GM12878 (cell line): ENCODE measurements around the gene PRSS27.

Experiments
- EP300 ChIP-seq, 2 experiments: fragments of 150-350 bp in 1 of 2; IDR thresholded peaks; 2 replicates each; pipeline ENCODE4 v1.6.1; 2011 to 2012; ENCODE audit warnings: low read depth in 2 of 2, low read length in 2 of 2, borderline replicate concordance in 1 of 2, improper control_type of control experiment in 1 of 2, inconsistent platforms in 1 of 2; ENCODE audit not compliant: control insufficient read depth in 1 of 2
- NR2F1 ChIP-seq: fragments of 450-650 bp; conservative IDR thresholded peaks from 2 replicates; pipeline ENCODE4 v1.6.1; 2017; ENCODE audit warnings: mild to moderate bottlenecking
- POLR2A ChIP-seq: IDR thresholded peaks from 2 replicates; pipeline ENCODE4 v1.6.1; 2011; ENCODE audit warnings: low read depth, mild to moderate bottlenecking, low read length
- RCOR1 ChIP-seq: conservative IDR thresholded peaks from 2 replicates; pipeline ENCODE4 v1.6.1; 2012; ENCODE audit warnings: low read depth, low read length, improper control_type of control experiment
- REST ChIP-seq: IDR thresholded peaks from 2 replicates; pipeline ENCODE4 v1.6.1; 2012; ENCODE audit warnings: mild to moderate bottlenecking, low read depth, low read length
- ZBED1 ChIP-seq: IDR thresholded peaks from 2 replicates; pipeline ENCODE4 v1.6.1; 2016; ENCODE audit warnings: borderline replicate concordance
- TF ChIP-seq, protein P1 (sequence below), 3 experiments: IDR thresholded peaks in 2 of 3; conservative IDR thresholded peaks in 1 of 3; 2 replicates each; pipeline ENCODE4 v1.5.1; 2011; ENCODE audit warnings: low read depth in 3 of 3, low read length in 3 of 3, mild to moderate bottlenecking in 3 of 3, control low read depth in 2 of 3, moderate library complexity in 2 of 3, inconsistent platforms in 1 of 3, mixed read lengths in 1 of 3; ENCODE audit not compliant: control insufficient read depth in 2 of 3, insufficient read depth in 1 of 3; ENCODE audit errors: extremely low read depth in 1 of 3

DNA sequence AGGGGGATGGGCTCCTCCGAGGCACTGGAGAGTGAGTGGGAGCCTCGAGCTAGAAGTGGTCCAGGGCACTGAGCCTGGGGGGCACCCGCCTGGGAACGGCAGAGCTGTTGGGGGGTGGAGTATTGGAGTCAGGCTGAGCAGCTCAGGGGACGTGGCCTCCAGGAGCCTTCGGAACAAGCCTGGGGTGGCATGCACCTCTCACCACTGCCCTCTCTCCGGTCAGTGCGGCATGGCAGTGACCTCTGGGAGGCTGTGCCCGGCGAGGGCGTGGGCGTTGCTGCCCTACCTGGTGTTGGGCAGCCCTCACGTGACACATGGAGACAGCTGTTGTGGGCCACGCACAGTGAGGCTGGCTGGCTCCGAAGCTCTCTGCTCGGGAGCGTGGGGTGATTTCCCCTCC is 13.9 kb downstream of the PRSS27 start:
- TF ChIP-seq EP300 (IDR thresholded peaks at IDR 0.05; ENCODE audit: borderline replicate concordance in 1 of 2, control insufficient read depth in 1 of 2, low read depth in 2 of 2, low read length in 2 of 2): no peak
- TF ChIP-seq REST: no peak
- no peak for TF ChIP-seq ZBED1
- peak; percentile 35; the same call in 1 of the 2 replicates for TF ChIP-seq POLR2A
- no peak for TF ChIP-seq RCOR1
- no peak for TF ChIP-seq NR2F1
- TF ChIP-seq, protein P1, sequence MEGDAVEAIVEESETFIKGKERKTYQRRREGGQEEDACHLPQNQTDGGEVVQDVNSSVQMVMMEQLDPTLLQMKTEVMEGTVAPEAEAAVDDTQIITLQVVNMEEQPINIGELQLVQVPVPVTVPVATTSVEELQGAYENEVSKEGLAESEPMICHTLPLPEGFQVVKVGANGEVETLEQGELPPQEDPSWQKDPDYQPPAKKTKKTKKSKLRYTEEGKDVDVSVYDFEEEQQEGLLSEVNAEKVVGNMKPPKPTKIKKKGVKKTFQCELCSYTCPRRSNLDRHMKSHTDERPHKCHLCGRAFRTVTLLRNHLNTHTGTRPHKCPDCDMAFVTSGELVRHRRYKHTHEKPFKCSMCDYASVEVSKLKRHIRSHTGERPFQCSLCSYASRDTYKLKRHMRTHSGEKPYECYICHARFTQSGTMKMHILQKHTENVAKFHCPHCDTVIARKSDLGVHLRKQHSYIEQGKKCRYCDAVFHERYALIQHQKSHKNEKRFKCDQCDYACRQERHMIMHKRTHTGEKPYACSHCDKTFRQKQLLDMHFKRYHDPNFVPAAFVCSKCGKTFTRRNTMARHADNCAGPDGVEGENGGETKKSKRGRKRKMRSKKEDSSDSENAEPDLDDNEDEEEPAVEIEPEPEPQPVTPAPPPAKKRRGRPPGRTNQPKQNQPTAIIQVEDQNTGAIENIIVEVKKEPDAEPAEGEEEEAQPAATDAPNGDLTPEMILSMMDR (IDR thresholded peaks at IDR 0.05 in 2 of 3, conservative IDR thresholded peaks at IDR 0.05 in 1 of 3; ENCODE audit: control insufficient read depth in 2 of 3, extremely low read depth in 1 of 3, insufficient read depth in 1 of 3, low read depth in 3 of 3, low read length in 3 of 3): no peak
